H1 (cell line): Measurements from ENCODE around the gene TRIP11. TPM values are rescaled to one million over a fixed set of nuclear protein-coding genes. Genes with fewer than 3 reads are reported as not detected.

ENCODE experiments used
- CTCF ChIA-PET: fragments of 300-600 bp; sonication (Branson Sonifier 250); formaldehyde crosslinking; loops from one replicate; lab custom pipeline; 2021; ENCODE audit not compliant: partially characterized antibody; lab: Charles Lee
- POLR2A ChIA-PET: fragments of 300-600 bp; sonication (Branson Sonifier 250); formaldehyde crosslinking; loops from one replicate; lab custom pipeline; 2021; ENCODE audit warnings: inconsistent platforms; ENCODE audit not compliant: partially characterized antibody; lab: Charles Lee
- DNase-seq, 2 experiments: peaks; one replicate each; pipeline versions ENCODE4 v3.0.0 to v3.0.0-alpha.2; 2010 to 2022; ENCODE audit warnings: low spot score in 2 of 2, low read depth in 1 of 2, mixed read lengths in 1 of 2
- FAIRE-seq: peaks from 2 replicates; lab custom pipeline; 2011; peaks lifted over from hg19 to GRCh38; lab: Jason Lieb, UNC
- H2AFZ ChIP-seq: 2 replicates; pipeline ENCODE4 v1.8.1; 2012; ENCODE audit warnings: low read length, inconsistent platforms
- H2AK5ac ChIP-seq: 2 replicates; pipeline ENCODE4 v1.6.1; 2013; ENCODE audit warnings: low read depth, low read length
- H2BK120ac ChIP-seq: replicated peaks from 2 replicates; pipeline ENCODE3; 2013; ENCODE audit warnings: low read depth, low read length, inconsistent platforms
- H2BK12ac ChIP-seq: 2 replicates; pipeline ENCODE4 v1.6.1; 2013; ENCODE audit warnings: low read depth, low read length
- H2BK15ac ChIP-seq: 2 replicates; pipeline ENCODE4 v1.6.1; 2013; ENCODE audit warnings: low read length
- H2BK20ac ChIP-seq: 2 replicates; pipeline ENCODE4 v1.6.1; 2013; ENCODE audit warnings: low read length
- H2BK5ac ChIP-seq: 2 replicates; pipeline ENCODE4 v1.6.1; 2013; ENCODE audit warnings: low read depth, low read length
- H3K14ac ChIP-seq: 2 replicates; pipeline ENCODE4 v1.6.1; 2013; ENCODE audit warnings: inconsistent platforms; ENCODE audit not compliant: insufficient read length
- H3K18ac ChIP-seq: 2 replicates; pipeline ENCODE4 v1.6.1; 2013; ENCODE audit warnings: low read length; ENCODE audit errors: extremely low read depth
- H3K23ac ChIP-seq: 2 replicates; pipeline ENCODE4 v1.6.1; 2013; ENCODE audit warnings: inconsistent platforms; ENCODE audit not compliant: insufficient read length
- H3K23me2 ChIP-seq: 2 replicates; pipeline ENCODE4 v1.6.1; 2013; ENCODE audit warnings: low read depth, low read length
- H3K27ac ChIP-seq: 2 replicates; pipeline ENCODE4 v1.6.1; 2011; ENCODE audit warnings: low read depth, low read length, inconsistent platforms
- H3K27me3 ChIP-seq, 4 experiments: replicated peaks in 1 of 4; 1 replicate in 1 of 4; 2 replicates in 3 of 4; pipeline versions ENCODE4 v1.6.1 to v1.8.1; 2011 to 2013; ENCODE audit warnings: low read length in 3 of 4, mild to moderate bottlenecking in 3 of 4, inconsistent platforms in 2 of 4, mixed read lengths in 2 of 4, moderate library complexity in 1 of 4; ENCODE audit not compliant: control insufficient read depth in 3 of 4, insufficient read depth in 3 of 4; ENCODE audit errors: extremely low read depth in 1 of 4
- H3K36me3 ChIP-seq, 4 experiments: 2 replicates each; pipeline versions ENCODE4 v1.6.1 to v1.8.1; 2011 to 2013; ENCODE audit warnings: mild to moderate bottlenecking in 4 of 4, low read length in 3 of 4, moderate library complexity in 2 of 4, control low read depth in 1 of 4, inconsistent platforms in 1 of 4; ENCODE audit not compliant: insufficient read depth in 4 of 4, control insufficient read depth in 2 of 4
- H3K4ac ChIP-seq: replicated peaks from 2 replicates; pipeline ENCODE3; 2013; ENCODE audit warnings: low read length, low read depth, mixed read lengths, inconsistent platforms; ENCODE audit not compliant: insufficient read length
- H3K4me1 ChIP-seq, 4 experiments: replicated peaks in 1 of 4; 1 replicate in 1 of 4; 2 replicates in 3 of 4; pipeline versions ENCODE4 v1.6.1 to v1.8.1; 2011 to 2013; ENCODE audit warnings: low read length in 3 of 4, inconsistent platforms in 2 of 4, mixed read lengths in 1 of 4; ENCODE audit not compliant: insufficient read depth in 4 of 4, control insufficient read depth in 3 of 4
- H3K4me2 ChIP-seq, 2 experiments: 2 replicates each; pipeline versions ENCODE4 v1.6.1 to v1.8.1; 2011 to 2013; ENCODE audit warnings: low read depth in 2 of 2, low read length in 2 of 2, control low read depth in 1 of 2, inconsistent platforms in 1 of 2, mild to moderate bottlenecking in 1 of 2; ENCODE audit not compliant: insufficient read depth in 1 of 2
- H3K4me3 ChIP-seq, 4 experiments: fragments of 200-600, 300-600 bp in 1 of 4; sonication (generic), shearing (Covaris generic), sonication (Bioruptor Twin) in 1 of 4; 2 replicates each; pipeline versions ENCODE4 v1.5.1 to v1.8.1; 2011 to 2016; ENCODE audit warnings: low read length in 4 of 4, low read depth in 3 of 4, control low read depth in 2 of 4, inconsistent platforms in 2 of 4, mild to moderate bottlenecking in 2 of 4, mixed read lengths in 1 of 4, moderate library complexity in 1 of 4; ENCODE audit not compliant: insufficient read depth in 2 of 4; ENCODE audit errors: extremely low read depth in 1 of 4
- H3K56ac ChIP-seq: replicated peaks from 2 replicates; pipeline ENCODE3; 2013; ENCODE audit warnings: low read depth, mild to moderate bottlenecking, mixed read lengths, low read length, inconsistent platforms; ENCODE audit not compliant: insufficient read length
- H3K79me1 ChIP-seq: 2 replicates; pipeline ENCODE4 v1.6.1; 2013; ENCODE audit warnings: low read depth, low read length, control low read depth
- H3K79me2 ChIP-seq, 2 experiments: 2 replicates each; pipeline versions ENCODE4 v1.6.1 to v1.8.1; 2012 to 2013; ENCODE audit warnings: low read length in 2 of 2, mild to moderate bottlenecking in 2 of 2, inconsistent platforms in 1 of 2; ENCODE audit not compliant: insufficient read depth in 2 of 2, control insufficient read depth in 1 of 2
- H3K9ac ChIP-seq, 4 experiments: replicated peaks in 1 of 4; 1 replicate in 1 of 4; 2 replicates in 3 of 4; pipeline versions ENCODE4 v1.6.1 to v1.8.1; 2011 to 2013; ENCODE audit warnings: low read depth in 3 of 4, low read length in 3 of 4, control low read depth in 2 of 4, mild to moderate bottlenecking in 2 of 4, moderate library complexity in 2 of 4, inconsistent platforms in 1 of 4; ENCODE audit errors: extremely low read depth in 1 of 4
- H3K9me3 ChIP-seq, 2 experiments: 2 replicates each; pipeline versions ENCODE4 v1.6.1 to v1.8.1; 2012 to 2013; ENCODE audit warnings: mild to moderate bottlenecking in 2 of 2, moderate library complexity in 2 of 2, control low read depth in 1 of 2, inconsistent platforms in 1 of 2, low read depth in 1 of 2, low read length in 1 of 2, mixed read lengths in 1 of 2; ENCODE audit not compliant: insufficient read depth in 2 of 2
- H4K20me1 ChIP-seq, 2 experiments: replicated peaks in 1 of 2; 2 replicates each; pipeline versions ENCODE3 to v1.8.1; 2011 to 2013; ENCODE audit warnings: inconsistent platforms in 2 of 2, low read length in 2 of 2, mild to moderate bottlenecking in 1 of 2; ENCODE audit not compliant: insufficient read depth in 2 of 2, control insufficient read depth in 1 of 2
- H4K5ac ChIP-seq: 2 replicates; pipeline ENCODE4 v1.6.1; 2013; ENCODE audit warnings: low read length, low read depth, mixed read lengths, inconsistent platforms; ENCODE audit not compliant: insufficient read length
- H4K8ac ChIP-seq: 2 replicates; pipeline ENCODE4 v1.8.0; 2013; ENCODE audit warnings: mild to moderate bottlenecking, moderate library complexity, low read length, inconsistent platforms; ENCODE audit not compliant: insufficient read depth; ENCODE audit errors: extremely low read depth
- H4K91ac ChIP-seq: replicated peaks from 2 replicates; pipeline ENCODE3; 2013; ENCODE audit warnings: low read length, mixed read lengths, inconsistent platforms; ENCODE audit not compliant: insufficient read length
- ASH2L ChIP-seq: fragments of 200-600, 300-600 bp; sonication (generic); IDR thresholded peaks from one replicate; pipeline ENCODE4 v1.7.1; 2017; ENCODE audit warnings: low read length
- ATF3 ChIP-seq: IDR thresholded peaks from 2 replicates; pipeline ENCODE4 v1.6.1; 2011; ENCODE audit warnings: low read depth, mild to moderate bottlenecking, low read length; ENCODE audit not compliant: insufficient read depth
- EZH2 ChIP-seq: fragments of 200-600 bp; sonication (generic); IDR thresholded peaks from 2 replicates; pipeline ENCODE4 v1.7.1; 2012; ENCODE audit warnings: low read depth, mild to moderate bottlenecking, moderate library complexity, low read length, inconsistent platforms; ENCODE audit not compliant: severe bottlenecking
- JUN ChIP-seq: IDR thresholded peaks from 2 replicates; pipeline ENCODE4 v1.6.1; 2011; ENCODE audit warnings: low read depth, mild to moderate bottlenecking, improper control_type of control experiment, low read length
- JUND ChIP-seq: IDR thresholded peaks from 2 replicates; pipeline ENCODE4 v1.6.1; 2011; ENCODE audit warnings: mild to moderate bottlenecking, improper control_type of control experiment, low read length
- MAX ChIP-seq: IDR thresholded peaks from 2 replicates; pipeline ENCODE4 v1.6.1; 2012; ENCODE audit warnings: inconsistent platforms
- RFX5 ChIP-seq: IDR thresholded peaks from 2 replicates; pipeline ENCODE4 v1.6.1; 2011; ENCODE audit warnings: low read depth, low read length, improper control_type of control experiment, borderline replicate concordance
- SIRT6 ChIP-seq: IDR thresholded peaks from one replicate; pipeline ENCODE4 v1.7.1; 2012; ENCODE audit warnings: low read length, inconsistent platforms
- WGBS, 2 experiments: shearing (Covaris generic) in 1 of 2; methylation state at CpG; one replicate each; pipeline versions ENCODE4 v1.1.6 to v1.1.7; 2013 to 2015; ENCODE audit warnings: low lambda C conversion rate in 2 of 2, mixed read lengths in 2 of 2, inconsistent platforms in 1 of 2, low coverage in 1 of 2, missing lambda C conversion rate in 1 of 2; ENCODE audit not compliant: insufficient replicate concordance in 2 of 2, insufficient coverage in 1 of 2, insufficient read length in 1 of 2; ENCODE audit errors: extremely low coverage in 1 of 2, missing lambda C conversion rate in 1 of 2; 5-methylcytosine and 5-hydroxymethylcytosine counted together
- polyA plus RNA-seq, 7 experiments: library from polyadenylated mRNA; depleted of rRNA in 3 of 7; stranded (reverse) in 5 of 7; unstranded in 2 of 7; fragments of >200 nt in 5 of 7; fragments of 200-250 nt in 2 of 7; gene quantifications; 1 replicate in 5 of 7; 2 replicates in 1 of 7; 4 replicates in 1 of 7; pipeline versions ENCODE4 v1.2.1 to v1.2.3, GENCODE V29; 2011 to 2013; ENCODE audit warnings: missing spikeins in 2 of 7, mixed read lengths in 2 of 7
- total RNA-seq: library from RNA; stranded (reverse); fragmentation: NEBNext Ultra II Directional; extraction: Animal tissue kit (Norgen Biotek cat#: 25700); gene quantifications from 2 replicates; pipeline ENCODE4 v1.2.1, GENCODE V29; 2021

TRIP11 gene
- total and polyA plus RNA-seq, 2 of the 8 experiments (the other 6 are each of a cell fraction or from before 2014, with no cell fraction given), result 3.3 to 30.4 TPM

- no peak overlapping the region for H3K18ac ChIP-seq
- FAIRE-seq (no peak), DNase-seq (no peak)
- H2BK5ac ChIP-seq, result no peak overlapping the region
- no peaks in the 10 kb centered on the region for H3K79me2 ChIP-seq
- H3K27me3 ChIP-seq, result no peaks in the 10 kb centered on the region
- H3K27ac ChIP-seq, result no peak overlapping the region
- H3K9ac ChIP-seq, result no peak overlapping the region
- TF ChIP-seq ASH2L (no peak), ATF3 (no peak), SIRT6 (no peak), RFX5 (no peak), JUND (no peak), MAX (no peak), JUN (no peak), EZH2 (no peak)
- 91% methylated on average over 4 of the region's 4 CpGs; no CpG with 5 or more reads in 1 of the 2 experiments for WGBS, 2 experiments
- H2BK20ac ChIP-seq, result no peak overlapping the region
- H3K4me2 ChIP-seq, result no peak overlapping the region
- H4K8ac ChIP-seq, result no peak overlapping the region
- H4K91ac ChIP-seq, result no peak overlapping the region
- no peaks in the 10 kb centered on the region for H3K36me3 ChIP-seq
- ChIA-PET POLR2A (no interaction called here), CTCF (interaction anchor here (3.0 kb wide), 1 partner anchor 9 kb away, joined by 12 read pairs; no protein-coding TSS in a partner anchor)
- H2AK5ac ChIP-seq, result no peak overlapping the region
- H3K4me1 ChIP-seq, result no peaks in the 10 kb centered on the region
- no peak overlapping the region for H3K14ac ChIP-seq
- H2BK15ac ChIP-seq, result no peak overlapping the region
- H3K23me2 ChIP-seq, result no peaks in the 10 kb centered on the region
- H3K56ac ChIP-seq, result no peak overlapping the region
- H3K79me1 ChIP-seq, result no peaks in the 10 kb centered on the region
- no peaks in the 10 kb centered on the region for H4K20me1 ChIP-seq
- H2BK12ac ChIP-seq, result no peak overlapping the region
- no peak overlapping the region for H2BK120ac ChIP-seq
- no peak overlapping the region for H4K5ac ChIP-seq
- H2AFZ ChIP-seq, result no peak overlapping the region; the same call in 1 of the 2 replicates
- H3K4me3 ChIP-seq, result no peak overlapping the region
- H3K23ac ChIP-seq, result no peak overlapping the region
- no peak overlapping the region for H3K4ac ChIP-seq
- H3K9me3 ChIP-seq, result no peaks in the 10 kb centered on the region
These were observed 120.0 kb downstream of the TRIP11 start for GRCh38 chr14:91919814-91920213.
